Raji (cell line): Measurements from ENCODE around the gene GID8.
A peak's percentile ranks its signal among the peaks of the same experiment; 100 is the strongest.

ENCODE experiments used
- POLR2A ChIP-seq: IDR thresholded peaks from 2 replicates; pipeline ENCODE4 v1.6.1; 2011; ENCODE audit warnings: low read depth, low read length, control low read depth; ENCODE audit not compliant: insufficient read depth

Gene GID8

DNA sequence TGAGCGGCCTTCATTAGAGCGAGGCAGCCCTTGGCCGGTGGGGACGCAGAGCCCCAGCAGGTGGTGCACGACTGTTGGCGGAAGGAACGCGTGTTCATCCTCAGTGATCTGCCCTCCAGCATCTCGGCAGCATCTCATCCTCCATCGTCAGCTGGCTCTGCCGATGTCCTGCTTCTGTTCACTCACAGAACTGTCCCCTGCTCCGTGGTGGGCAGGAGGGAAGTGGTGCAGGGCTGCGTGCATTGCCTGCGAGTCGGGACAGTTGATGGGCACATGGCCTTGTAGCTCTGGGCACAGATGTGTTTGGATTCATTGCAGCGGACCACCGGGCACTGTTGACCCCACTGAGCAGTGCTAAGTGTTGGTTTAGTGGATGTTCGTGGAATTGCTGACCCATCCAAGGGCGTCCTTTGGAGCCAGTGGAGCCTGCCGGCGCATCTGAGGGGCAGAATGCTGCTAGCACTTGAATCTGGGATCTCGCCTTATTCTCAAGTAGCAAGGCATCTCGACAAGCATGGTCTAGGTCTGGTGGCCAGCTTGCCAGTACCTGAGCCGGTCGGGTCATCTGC is 7.9 kb downstream of the GID8 start:
- no peak for TF ChIP-seq POLR2A

- TF ChIP-seq POLR2A = no peak
These were observed 9.0 kb downstream of the GID8 start for GRCh38 chr20:62946918-62947317.

DNA sequence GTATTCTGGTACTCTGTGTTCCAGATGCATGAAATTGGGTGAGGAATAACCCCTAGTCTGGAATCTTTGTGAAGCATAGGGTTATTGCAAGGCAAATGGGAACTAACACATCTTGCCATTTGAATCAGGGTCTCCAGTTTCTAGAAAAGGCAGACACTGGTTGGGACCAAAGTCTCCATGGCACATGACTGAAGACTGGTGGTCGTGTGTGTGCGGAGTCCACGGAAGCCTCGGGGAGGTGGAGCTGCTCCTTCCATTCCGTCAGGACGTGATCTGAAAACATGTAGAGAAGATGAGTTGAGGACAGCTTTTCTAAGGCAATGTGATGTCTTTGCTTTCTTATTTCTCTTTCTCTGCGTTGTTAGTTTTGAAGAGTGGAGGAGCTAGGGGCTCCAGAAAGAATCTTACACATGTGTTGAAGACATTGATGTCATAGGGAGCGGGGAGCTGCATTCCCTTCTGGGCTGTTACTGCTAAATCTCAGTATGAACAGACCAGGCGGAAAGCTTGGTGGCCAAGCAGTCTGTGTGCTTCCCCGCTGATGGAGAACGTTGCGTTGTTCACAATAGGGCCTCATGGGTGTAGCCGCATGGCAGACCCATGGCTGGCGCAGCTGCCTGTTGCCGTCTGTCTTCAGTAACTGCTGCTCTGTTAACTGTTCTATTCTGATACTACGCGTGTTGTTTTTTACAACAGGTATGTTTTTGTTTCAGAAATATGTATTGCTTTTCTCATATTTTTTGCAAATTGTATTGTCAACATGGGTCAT is 9.8 kb downstream of the GID8 start:
- TF ChIP-seq POLR2A = no peak

- TF ChIP-seq POLR2A = no peak
These were observed 11.3 kb downstream of the GID8 start for GRCh38 chr20:62949153-62949821.

DNA sequence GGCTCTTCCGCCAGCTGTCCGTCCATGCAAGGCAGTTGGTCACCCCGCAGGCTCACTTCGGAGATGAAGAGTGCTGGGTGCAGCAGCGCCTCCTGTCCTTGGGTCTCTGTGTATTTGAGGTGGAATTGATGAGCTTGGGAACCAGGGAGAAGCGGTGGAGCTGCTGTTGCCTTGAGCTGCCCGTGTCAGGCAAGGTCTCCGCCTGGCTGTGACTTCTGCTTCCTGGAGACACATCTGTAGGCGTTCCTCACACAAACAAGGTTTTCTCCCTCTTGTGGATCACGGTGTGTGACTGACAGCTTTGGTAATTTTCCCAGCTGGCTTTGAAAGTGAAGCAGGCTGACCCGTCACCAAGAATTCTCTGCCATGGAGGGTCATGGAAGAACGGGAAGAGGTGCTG is 12.0 kb downstream of the GID8 start:
- TF ChIP-seq POLR2A = no peak

- TF ChIP-seq POLR2A = no peak
These were observed 12.8 kb downstream of the GID8 start for GRCh38 chr20:62950741-62951140.

- no peak for TF ChIP-seq POLR2A
These were observed 13.4 kb downstream of the GID8 start for GRCh38 chr20:62951143-62951895.

- TF ChIP-seq POLR2A = no peak
These were observed 14.0 kb downstream of the GID8 start for GRCh38 chr20:62951896-62952372.

DNA sequence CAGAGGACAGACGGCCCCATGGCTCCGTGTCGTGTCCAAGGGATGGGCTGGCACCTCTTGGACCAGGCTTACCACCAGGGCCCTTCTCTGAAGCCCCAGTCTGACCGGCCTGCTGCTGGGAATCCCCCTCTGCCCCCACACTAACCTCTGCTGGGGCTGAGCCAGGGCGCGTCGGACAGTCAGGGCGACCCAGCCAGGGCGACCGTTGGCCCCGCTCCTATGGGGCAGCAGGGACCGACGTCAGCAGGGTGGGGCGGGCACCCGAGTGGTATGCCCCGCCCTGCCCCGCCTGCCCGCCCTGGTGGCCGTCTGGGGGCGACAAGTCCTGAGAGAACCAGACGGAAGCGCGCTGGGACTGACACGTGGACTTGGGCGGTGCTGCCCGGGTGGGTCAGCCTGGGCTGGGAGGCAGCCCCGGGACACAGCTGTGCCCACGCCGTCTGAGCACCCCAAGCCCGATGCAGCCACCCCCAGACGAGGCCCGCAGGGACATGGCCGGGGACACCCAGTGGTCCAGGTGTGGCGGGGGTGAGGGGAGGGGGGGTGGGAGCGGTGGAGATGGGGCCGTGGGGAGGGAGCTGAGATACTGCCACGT is 14.5 kb downstream of the GID8 start, which contains the start of gene SLC17A9:
Gene SLC17A9, plus strand, starts transcription at position 337 of the 595 bp plus-strand sequence. Its CDS starts 122 bp downstream, at position 459.
- peak; percentile 74 for TF ChIP-seq POLR2A

DNA sequence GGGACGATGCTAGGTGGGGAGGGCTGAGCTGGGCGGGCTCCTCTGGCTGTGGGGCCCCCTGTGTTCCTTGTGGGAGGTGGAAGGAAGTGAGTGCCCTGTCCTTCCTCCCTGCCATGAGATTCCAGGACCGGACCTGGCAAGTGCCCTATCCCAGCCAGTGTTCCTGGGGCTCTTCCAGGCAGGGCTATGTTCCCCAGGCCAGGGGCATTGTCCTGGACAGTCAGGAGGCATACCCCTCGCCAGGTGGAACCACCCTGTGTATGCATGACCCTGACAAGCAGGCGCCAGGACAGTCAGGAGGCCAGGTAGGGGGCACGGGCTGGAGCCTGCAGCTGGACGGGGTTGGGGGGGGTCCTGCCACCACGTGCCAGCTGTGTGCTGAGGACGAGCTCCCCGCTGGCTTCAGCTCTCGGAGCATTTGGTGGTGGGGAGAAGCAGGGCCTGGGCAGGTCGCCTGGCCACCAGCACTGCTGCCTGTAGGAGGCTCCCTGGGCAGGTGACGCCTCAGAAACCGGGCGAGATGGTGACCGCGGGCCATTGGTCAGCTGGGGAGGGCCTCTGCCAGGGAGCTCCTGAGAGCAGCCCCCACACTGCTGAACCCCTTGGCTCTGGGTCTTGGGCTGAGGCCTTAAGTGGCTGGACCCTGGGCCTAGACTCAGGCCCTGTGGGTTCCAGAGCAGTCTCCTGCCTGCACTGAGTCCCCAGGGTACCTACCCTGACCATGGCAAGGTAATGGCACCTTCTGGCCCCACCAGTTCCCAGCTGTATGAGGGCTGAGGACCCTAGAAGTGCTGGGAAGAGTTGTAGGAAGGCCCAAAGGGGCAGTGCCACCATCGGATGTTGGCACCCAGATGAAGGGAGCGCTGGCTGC is 15.3 kb downstream of the GID8 start:
- no peak for TF ChIP-seq POLR2A

DNA sequence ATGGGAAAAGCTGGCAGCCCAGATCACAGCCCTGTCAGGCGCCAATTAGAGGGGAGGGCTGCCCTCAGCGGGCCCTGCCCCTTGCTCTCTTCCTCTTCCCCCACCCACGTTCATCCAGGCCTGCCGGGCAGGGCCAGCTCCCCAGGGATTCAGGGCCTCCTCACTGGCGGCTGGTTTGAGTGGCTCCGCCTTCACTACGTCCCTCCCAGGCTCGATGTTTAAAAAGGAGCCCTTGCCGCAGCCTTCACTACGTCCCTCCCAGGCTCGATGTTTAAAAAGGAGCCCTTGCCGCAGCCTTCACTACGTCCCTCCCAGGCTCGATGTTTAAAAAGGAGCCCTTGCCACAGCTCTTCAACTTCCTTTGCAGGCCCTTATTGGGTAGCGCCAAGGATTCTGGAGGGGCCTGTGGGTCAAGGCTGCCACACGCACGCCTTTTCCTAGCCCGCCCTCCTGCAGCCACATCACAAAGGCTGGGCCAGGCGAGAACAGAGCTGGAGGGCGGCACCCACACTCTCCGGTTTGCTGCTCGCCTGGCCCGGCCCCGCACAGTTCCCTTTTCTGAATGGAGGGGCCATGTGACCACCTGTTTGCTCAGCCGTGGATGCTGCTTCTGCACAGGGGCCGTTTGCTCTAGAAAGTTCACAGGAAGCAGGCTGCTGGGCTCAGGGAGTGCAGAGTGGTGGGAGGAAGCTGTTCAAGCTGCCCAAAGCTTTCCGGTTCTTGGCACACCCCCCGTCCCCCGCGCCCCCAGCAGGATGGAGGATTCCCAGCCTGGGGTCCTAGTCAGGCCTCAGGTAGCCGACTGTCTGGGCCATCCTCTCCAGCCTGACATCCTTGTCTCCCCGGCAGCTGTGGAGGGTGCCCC is 16.1 kb downstream of the GID8 start:
- TF ChIP-seq POLR2A = peak; percentile 65

- TF ChIP-seq POLR2A = no peak
These were observed 17.8 kb downstream of the GID8 start for GRCh38 chr20:62955519-62956386.

DNA sequence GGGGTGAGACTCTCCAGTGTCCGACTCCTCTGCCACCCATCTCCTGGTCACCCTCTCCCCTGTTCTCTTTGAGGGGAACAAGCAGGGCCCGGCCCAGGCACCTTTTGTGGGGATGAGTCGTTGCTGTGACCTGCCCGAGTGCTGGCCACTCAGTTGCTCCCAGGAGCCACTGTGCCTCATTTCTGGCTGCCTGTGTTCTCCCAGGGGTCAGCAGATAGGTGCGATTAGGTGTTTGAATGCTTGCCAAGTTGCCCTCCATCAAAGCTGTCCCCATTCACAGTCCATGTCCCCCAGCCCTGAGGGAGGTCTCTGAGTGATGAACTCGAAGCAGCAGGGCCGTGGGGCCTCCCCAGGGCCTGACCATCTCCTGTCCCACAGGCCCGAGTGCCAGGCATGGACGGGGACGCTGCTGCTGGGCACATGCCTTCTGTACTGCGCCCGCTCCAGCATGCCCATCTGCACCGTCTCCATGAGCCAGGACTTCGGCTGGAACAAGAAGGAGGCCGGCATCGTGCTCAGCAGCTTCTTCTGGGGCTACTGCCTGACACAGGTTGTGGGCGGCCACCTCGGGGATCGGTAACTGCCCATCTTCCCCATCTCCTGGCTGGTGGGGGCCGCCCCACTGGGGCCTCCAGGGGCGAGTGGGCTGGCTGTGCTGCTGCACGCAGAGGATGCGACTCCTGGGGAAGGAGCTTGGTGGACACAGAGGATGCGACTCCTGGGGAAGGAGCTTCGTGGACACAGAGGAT is 18.6 kb downstream of the GID8 start:
- no peak for TF ChIP-seq POLR2A
